IMR-90 (cell line): Measurements from ENCODE around the gene USP5. TPM values are rescaled to one million over a fixed set of nuclear protein-coding genes. Genes with fewer than 3 reads are reported as not detected.

ENCODE experiments used
- ATAC-seq: fragments of 200-7000 bp; cut with Tn5 transposase; 2 replicates; pipeline ENCODE4 v1.9.1; 2020; ENCODE audit warnings: low read depth, mild to moderate bottlenecking, moderate library complexity
- BruUV-seq: library from RNA; stranded (reverse); fragments of 400-500 nt; replicated peaks from 2 replicates; lab custom pipeline; 2021; lab: Mats Ljungman, UMichigan
- CTCF ChIA-PET: fragments of 300-600 bp; formaldehyde crosslinking; extraction: SDS; loops from one replicate; lab custom pipeline; 2021; ENCODE audit warnings: antibody characterized with exemption; lab: Yijun Ruan, JAX
- POLR2A ChIA-PET: fragments of 300-600 bp; sonication (Branson Sonifier 250); formaldehyde crosslinking; loops from one replicate; lab custom pipeline; 2022; ENCODE audit warnings: antibody characterized with exemption; ENCODE audit not compliant: unreplicated experiment; lab: Charles Lee
- DNase-seq: peaks from one replicate; pipeline ENCODE4 v3.0.0; 2013
- H2AFZ ChIP-seq: replicated peaks from 2 replicates; pipeline ENCODE3; 2013; ENCODE audit warnings: low read length, mild to moderate bottlenecking; ENCODE audit not compliant: poor library complexity
- H2AK5ac ChIP-seq: 2 replicates; pipeline ENCODE4 v1.6.1; 2013; ENCODE audit warnings: low read depth, low read length, inconsistent platforms
- H2AK9ac ChIP-seq: replicated peaks from 2 replicates; pipeline ENCODE3; 2013; ENCODE audit warnings: mild to moderate bottlenecking, low read depth, low read length, moderate library complexity; ENCODE audit not compliant: poor library complexity
- H2BK120ac ChIP-seq: 2 replicates; pipeline ENCODE4 v1.6.1; 2013; ENCODE audit warnings: low read depth, low read length, inconsistent platforms
- H2BK15ac ChIP-seq: 3 replicates; pipeline ENCODE4 v1.6.1; 2013; ENCODE audit warnings: low read depth, low read length, inconsistent platforms
- H2BK20ac ChIP-seq: 2 replicates; pipeline ENCODE4 v1.6.1; 2013; ENCODE audit warnings: low read depth, mild to moderate bottlenecking, inconsistent platforms, low read length, moderate library complexity
- H2BK5ac ChIP-seq: 2 replicates; pipeline ENCODE4 v1.6.1; 2013; ENCODE audit warnings: mild to moderate bottlenecking, low read depth, low read length, inconsistent platforms; ENCODE audit not compliant: poor library complexity, severe bottlenecking
- H3K14ac ChIP-seq: replicated peaks from 2 replicates; pipeline ENCODE4 v1.6.1; 2013; ENCODE audit warnings: low read depth, low read length, inconsistent platforms
- H3K18ac ChIP-seq: 2 replicates; pipeline ENCODE4 v1.6.1; 2013; ENCODE audit warnings: low read depth, low read length, control low read depth
- H3K23ac ChIP-seq: 2 replicates; pipeline ENCODE4 v1.6.1; 2013; ENCODE audit warnings: low read depth, low read length, inconsistent platforms
- H3K27ac ChIP-seq: 2 replicates; pipeline ENCODE4 v1.5.1; 2013; ENCODE audit warnings: mild to moderate bottlenecking, control low read depth, low read length; ENCODE audit not compliant: insufficient read depth
- H3K27me3 ChIP-seq: 2 replicates; pipeline ENCODE4 v1.6.1; 2013; ENCODE audit warnings: low read length; ENCODE audit not compliant: control insufficient read depth, insufficient read depth
- H3K36me3 ChIP-seq: 2 replicates; pipeline ENCODE4 v1.6.1; 2013; ENCODE audit warnings: low read length, mixed read lengths; ENCODE audit not compliant: control insufficient read depth, insufficient read depth
- H3K4ac ChIP-seq: 2 replicates; pipeline ENCODE4 v1.6.1; 2013; ENCODE audit warnings: low read depth, low read length, inconsistent platforms
- H3K4me1 ChIP-seq: 2 replicates; pipeline ENCODE4 v1.6.1; 2013; ENCODE audit warnings: low read length, mixed read lengths; ENCODE audit not compliant: control insufficient read depth, insufficient read depth
- H3K4me2 ChIP-seq: 2 replicates; pipeline ENCODE4 v1.6.1; 2013; ENCODE audit warnings: low read depth, mild to moderate bottlenecking, control low read depth, low read length, moderate library complexity
- H3K4me3 ChIP-seq: 2 replicates; pipeline ENCODE4 v1.5.1; 2013; ENCODE audit warnings: low read depth, mild to moderate bottlenecking, control low read depth, low read length, moderate library complexity; ENCODE audit not compliant: insufficient read depth
- H3K56ac ChIP-seq: 2 replicates; pipeline ENCODE4 v1.6.1; 2013; ENCODE audit warnings: low read length, inconsistent platforms; ENCODE audit not compliant: insufficient read depth; ENCODE audit errors: extremely low read depth
- H3K79me1 ChIP-seq, 2 experiments: 2 replicates each; pipeline ENCODE4 v1.6.1; 2013; ENCODE audit warnings: low read length in 2 of 2, inconsistent platforms in 1 of 2, low read depth in 1 of 2
- H3K9ac ChIP-seq: 2 replicates; pipeline ENCODE4 v1.6.1; 2013; ENCODE audit warnings: low read depth, low read length, control low read depth
- H3K9me1 ChIP-seq: 2 replicates; pipeline ENCODE4 v1.6.1; 2013; ENCODE audit warnings: low read length, inconsistent platforms; ENCODE audit not compliant: insufficient read depth
- H3K9me3 ChIP-seq: 2 replicates; pipeline ENCODE4 v1.6.1; 2013; ENCODE audit warnings: low read length; ENCODE audit not compliant: control insufficient read depth, insufficient read depth
- H4K20me1 ChIP-seq: 2 replicates; pipeline ENCODE4 v1.6.1; 2013; ENCODE audit warnings: low read length, inconsistent platforms; ENCODE audit not compliant: insufficient read depth
- H4K5ac ChIP-seq: 2 replicates; pipeline ENCODE4 v1.6.1; 2013; ENCODE audit warnings: mild to moderate bottlenecking, low read depth, low read length, control low read depth
- H4K8ac ChIP-seq, 2 experiments: 2 replicates each; pipeline ENCODE4 v1.6.1; 2013; ENCODE audit warnings: low read depth in 2 of 2, low read length in 2 of 2, control low read depth in 1 of 2, inconsistent platforms in 1 of 2
- H4K91ac ChIP-seq: 2 replicates; pipeline ENCODE4 v1.6.1; 2013; ENCODE audit warnings: low read depth, low read length, inconsistent platforms; ENCODE audit not compliant: insufficient read depth
- CEBPB ChIP-seq: IDR thresholded peaks from 2 replicates; pipeline ENCODE4 v1.6.1; 2012; ENCODE audit warnings: low read depth, low read length, improper control_type of control experiment
- CHD1 ChIP-seq: IDR thresholded peaks from 2 replicates; pipeline ENCODE4 v1.6.1; 2012; ENCODE audit warnings: low read depth, low read length, improper control_type of control experiment
- FOS ChIP-seq: fragments of 150-350 bp; IDR thresholded peaks from 2 replicates; pipeline ENCODE4 v1.6.1; 2016; ENCODE audit warnings: low read depth, low read length
- MAFK ChIP-seq: IDR thresholded peaks from 2 replicates; pipeline ENCODE4 v1.6.1; 2012; ENCODE audit warnings: low read depth, low read length, improper control_type of control experiment
- MAZ ChIP-seq: IDR thresholded peaks from 2 replicates; pipeline ENCODE4 v1.6.1; 2012; ENCODE audit warnings: low read depth, mild to moderate bottlenecking, low read length, improper control_type of control experiment, moderate library complexity, borderline replicate concordance
- MXI1 ChIP-seq: IDR thresholded peaks from 2 replicates; pipeline ENCODE4 v1.6.1; 2012; ENCODE audit warnings: low read depth, mild to moderate bottlenecking, low read length, moderate library complexity, borderline replicate concordance
- NFE2L2 ChIP-seq: fragments of 150-350 bp; IDR thresholded peaks from 2 replicates; pipeline ENCODE4 v1.6.1; 2016; ENCODE audit warnings: low read depth, mild to moderate bottlenecking, low read length
- POLR2A ChIP-seq: IDR thresholded peaks from 2 replicates; pipeline ENCODE4 v1.6.1; 2012; ENCODE audit warnings: mild to moderate bottlenecking, low read depth, low read length
- RCOR1 ChIP-seq: IDR thresholded peaks from 2 replicates; pipeline ENCODE4 v1.6.1; 2012; ENCODE audit warnings: mild to moderate bottlenecking, low read length, improper control_type of control experiment; ENCODE audit not compliant: insufficient replicate concordance
- RFX5 ChIP-seq: IDR thresholded peaks from 2 replicates; pipeline ENCODE4 v1.8.0; 2012; ENCODE audit warnings: low read depth, mild to moderate bottlenecking, low read length, moderate library complexity
- SMC3 ChIP-seq: fragments of 150-350 bp; IDR thresholded peaks from 2 replicates; pipeline ENCODE4 v1.6.1; 2016; ENCODE audit warnings: low read depth, mild to moderate bottlenecking, antibody characterized with exemption, low read length, moderate library complexity
- USF2 ChIP-seq: fragments of 150-350 bp; IDR thresholded peaks from 2 replicates; pipeline ENCODE4 v1.6.1; 2017; ENCODE audit warnings: mild to moderate bottlenecking, antibody characterized with exemption, low read length, low read depth
- WGBS, 2 experiments: methylation state at CpG; one replicate each; pipeline versions ENCODE4 v1.1.5 to v1.1.7; 2013; ENCODE audit warnings: missing lambda C conversion rate in 2 of 2; ENCODE audit not compliant: insufficient read length in 1 of 2; ENCODE audit errors: extremely low coverage in 2 of 2; 5-methylcytosine and 5-hydroxymethylcytosine counted together
- dilution Hi-C: fragments of 300-500 bp; cut with HindIII; formaldehyde crosslinking; loops from one replicate; pipeline ENCODE4 v1.14.3; 2018; ENCODE audit warnings: low sequenced_read_pairs; ENCODE audit not compliant: unreplicated experiment
- in situ Hi-C: fragments of 300-500 bp; cut with MboI; formaldehyde crosslinking; loops from 3 replicates; pipeline ENCODE4 v1.14.3; 2019; ENCODE audit warnings: low sequenced_read_pairs, inconsistent platforms, mixed read lengths
- intact Hi-C: fragments of 100-400 bp; cut with micrococcal nuclease; formaldehyde crosslinking; loops from 2 replicates; pipeline ENCODE4 v1.10.0; 2022
- polyA plus RNA-seq, 3 experiments: library from polyadenylated mRNA; depleted of rRNA; stranded (reverse); fragments of >200 nt; gene quantifications; 2 replicates each; pipeline ENCODE4 v1.2.3, GENCODE V29; 2012; ENCODE audit warnings: low replicate concordance in 1 of 3
- total RNA-seq: library from RNA; depleted of rRNA; stranded (reverse); fragments of >200 nt; gene quantifications from 2 replicates; pipeline ENCODE4 v1.2.3, GENCODE V29; 2012
- TF ChIP-seq, protein P1 (sequence below): conservative IDR thresholded peaks from 2 replicates; pipeline ENCODE4 v1.5.1; 2012; ENCODE audit warnings: mild to moderate bottlenecking, low read depth, low read length, improper control_type of control experiment
- TF ChIP-seq, protein P2 (sequence below): fragments of 150-350 bp; IDR thresholded peaks from 2 replicates; pipeline ENCODE4 v1.6.1; 2016; ENCODE audit warnings: low read depth, mild to moderate bottlenecking, low read length, moderate library complexity, borderline replicate concordance

USP5 gene
- total and polyA plus RNA-seq, 2 of the 4 experiments (the other 2 are of a cell fraction): 69.7 to 125 TPM

DNA sequence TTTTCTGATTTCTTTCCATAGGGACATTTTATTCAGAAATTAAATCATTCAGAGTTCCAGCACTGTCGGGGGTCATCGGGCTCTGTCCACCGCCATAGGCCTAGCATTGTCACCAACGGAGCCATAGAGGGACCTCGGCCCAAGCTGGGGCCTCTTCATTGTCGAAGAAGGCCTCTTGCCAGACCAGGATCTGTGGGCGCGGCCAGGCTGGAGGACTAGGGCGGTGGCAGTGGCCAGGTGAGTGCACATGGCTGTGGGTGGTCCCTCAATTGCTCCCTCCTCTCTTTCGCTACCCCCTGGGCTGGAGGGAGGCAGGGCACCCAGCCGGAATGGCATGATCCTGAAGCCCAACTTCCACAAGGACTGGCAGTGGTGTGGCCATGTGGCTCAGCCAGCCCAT is 31.7 kb downstream of the USP5 start:
- H4K91ac ChIP-seq: no peak overlapping the region
- no peak overlapping the region for H4K8ac ChIP-seq
- H3K4ac ChIP-seq: no peak overlapping the region
- BruUV-seq: no TSS peak
- H2BK5ac ChIP-seq: no peak overlapping the region
- H2AK9ac ChIP-seq: peak overlapping the region; percentile 31
- no peak overlapping the region for H3K4me3 ChIP-seq
- H2AK5ac ChIP-seq: no peak overlapping the region
- peaks cover 4 to 5% of the 10 kb centered on the region in 2 experiments; a peak in 2 of 4 replicates for H3K79me1 ChIP-seq
- no peak overlapping the region for H3K27ac ChIP-seq
- no peak overlapping the region for H2AFZ ChIP-seq
- no peaks in the 10 kb centered on the region for H3K4me1 ChIP-seq
- no peak overlapping the region for H4K5ac ChIP-seq
- H3K56ac ChIP-seq: no peak overlapping the region
- no peak for ATAC-seq
- dilution Hi-C loops (no loop called here), in situ Hi-C loops (no loop called here), intact Hi-C loops (no loop called here)
- 0 out of 2 replicates have a peak, but pooled peaks cover 8% of the 10 kb centered on the region for H3K9me1 ChIP-seq
- no peak for DNase-seq
- peaks cover 17% of the 10 kb centered on the region for H3K36me3 ChIP-seq
- H3K23ac ChIP-seq: no peak overlapping the region
- H4K20me1 ChIP-seq: no peaks in the 10 kb centered on the region
- 91% methylated on average over 7 of the region's 11 CpGs; no CpG with 5 or more reads in 1 of the 2 experiments for WGBS, 2 experiments
- ChIA-PET POLR2A (no interaction called here), CTCF (no interaction called here)
- no peaks in the 10 kb centered on the region for H3K27me3 ChIP-seq
- TF ChIP-seq POLR2A (no peak), USF2 (no peak), MAZ (no peak), NFE2L2 (no peak), SMC3 (no peak), RCOR1 (no peak), MXI1 (no peak), FOS (no peak), MAFK (no peak), RFX5 (no peak), CHD1 (no peak), CEBPB (no peak)
- TF ChIP-seq, protein P1, sequence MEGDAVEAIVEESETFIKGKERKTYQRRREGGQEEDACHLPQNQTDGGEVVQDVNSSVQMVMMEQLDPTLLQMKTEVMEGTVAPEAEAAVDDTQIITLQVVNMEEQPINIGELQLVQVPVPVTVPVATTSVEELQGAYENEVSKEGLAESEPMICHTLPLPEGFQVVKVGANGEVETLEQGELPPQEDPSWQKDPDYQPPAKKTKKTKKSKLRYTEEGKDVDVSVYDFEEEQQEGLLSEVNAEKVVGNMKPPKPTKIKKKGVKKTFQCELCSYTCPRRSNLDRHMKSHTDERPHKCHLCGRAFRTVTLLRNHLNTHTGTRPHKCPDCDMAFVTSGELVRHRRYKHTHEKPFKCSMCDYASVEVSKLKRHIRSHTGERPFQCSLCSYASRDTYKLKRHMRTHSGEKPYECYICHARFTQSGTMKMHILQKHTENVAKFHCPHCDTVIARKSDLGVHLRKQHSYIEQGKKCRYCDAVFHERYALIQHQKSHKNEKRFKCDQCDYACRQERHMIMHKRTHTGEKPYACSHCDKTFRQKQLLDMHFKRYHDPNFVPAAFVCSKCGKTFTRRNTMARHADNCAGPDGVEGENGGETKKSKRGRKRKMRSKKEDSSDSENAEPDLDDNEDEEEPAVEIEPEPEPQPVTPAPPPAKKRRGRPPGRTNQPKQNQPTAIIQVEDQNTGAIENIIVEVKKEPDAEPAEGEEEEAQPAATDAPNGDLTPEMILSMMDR: no peak
- TF ChIP-seq, protein P2, sequence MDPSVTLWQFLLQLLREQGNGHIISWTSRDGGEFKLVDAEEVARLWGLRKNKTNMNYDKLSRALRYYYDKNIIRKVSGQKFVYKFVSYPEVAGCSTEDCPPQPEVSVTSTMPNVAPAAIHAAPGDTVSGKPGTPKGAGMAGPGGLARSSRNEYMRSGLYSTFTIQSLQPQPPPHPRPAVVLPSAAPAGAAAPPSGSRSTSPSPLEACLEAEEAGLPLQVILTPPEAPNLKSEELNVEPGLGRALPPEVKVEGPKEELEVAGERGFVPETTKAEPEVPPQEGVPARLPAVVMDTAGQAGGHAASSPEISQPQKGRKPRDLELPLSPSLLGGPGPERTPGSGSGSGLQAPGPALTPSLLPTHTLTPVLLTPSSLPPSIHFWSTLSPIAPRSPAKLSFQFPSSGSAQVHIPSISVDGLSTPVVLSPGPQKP: no peak
- H2BK120ac ChIP-seq: no peak overlapping the region
- no peak overlapping the region for H3K4me2 ChIP-seq
- no peaks in the 10 kb centered on the region for H3K9me3 ChIP-seq
- H3K9ac ChIP-seq: no peak overlapping the region
- H2BK20ac ChIP-seq: no peak overlapping the region
- no peak overlapping the region for H3K14ac ChIP-seq
- H3K18ac ChIP-seq: no peak overlapping the region
- no peak overlapping the region for H2BK15ac ChIP-seq
